Cardiac fibroblast (primary cell): ENCODE measurements around the gene BCO1.

Experiments used
- DNase-seq, 2 donors: peaks; one replicate each; pipeline versions ENCODE4 v3.0.0 to v3.0.0-alpha.2; 2010; ENCODE audit warnings: low read depth in 2 of 2
- H3K4me3 ChIP-seq, 2 donors: replicated peaks in 1 of 2; 1 replicate in 1 of 2; 2 replicates in 1 of 2; pipeline ENCODE4 v1.5.1; 2011; ENCODE audit warnings: low read depth in 2 of 2, low read length in 2 of 2, mild to moderate bottlenecking in 2 of 2, moderate library complexity in 1 of 2
- TF ChIP-seq, protein P1 (sequence below): IDR thresholded peaks from one replicate; pipeline ENCODE4 v1.5.1; 2011; ENCODE audit warnings: low read depth, mild to moderate bottlenecking, low read length, inconsistent platforms

Gene BCO1

DNA sequence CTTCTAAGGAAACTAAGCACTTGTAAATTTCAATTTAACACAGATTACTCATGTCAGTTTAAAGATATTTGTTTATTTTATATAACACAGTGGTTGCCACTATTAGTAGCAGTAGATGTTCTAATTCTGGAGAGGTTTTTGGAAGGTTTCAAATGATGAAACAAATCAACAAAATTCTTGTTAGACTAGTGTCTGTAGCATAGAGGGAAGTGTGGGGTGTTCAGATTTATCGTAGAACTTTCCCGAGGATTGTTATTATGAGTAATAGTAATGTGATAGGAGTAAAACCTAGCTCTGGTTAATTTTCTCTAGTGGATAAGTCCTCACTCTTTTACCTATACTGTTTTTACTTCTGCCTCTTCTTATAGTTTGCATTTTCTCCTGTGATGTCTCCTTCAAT, 82.5 kb downstream of the BCO1 start:
- no peak overlapping the region for H3K4me3 ChIP-seq
- TF ChIP-seq, protein P1, sequence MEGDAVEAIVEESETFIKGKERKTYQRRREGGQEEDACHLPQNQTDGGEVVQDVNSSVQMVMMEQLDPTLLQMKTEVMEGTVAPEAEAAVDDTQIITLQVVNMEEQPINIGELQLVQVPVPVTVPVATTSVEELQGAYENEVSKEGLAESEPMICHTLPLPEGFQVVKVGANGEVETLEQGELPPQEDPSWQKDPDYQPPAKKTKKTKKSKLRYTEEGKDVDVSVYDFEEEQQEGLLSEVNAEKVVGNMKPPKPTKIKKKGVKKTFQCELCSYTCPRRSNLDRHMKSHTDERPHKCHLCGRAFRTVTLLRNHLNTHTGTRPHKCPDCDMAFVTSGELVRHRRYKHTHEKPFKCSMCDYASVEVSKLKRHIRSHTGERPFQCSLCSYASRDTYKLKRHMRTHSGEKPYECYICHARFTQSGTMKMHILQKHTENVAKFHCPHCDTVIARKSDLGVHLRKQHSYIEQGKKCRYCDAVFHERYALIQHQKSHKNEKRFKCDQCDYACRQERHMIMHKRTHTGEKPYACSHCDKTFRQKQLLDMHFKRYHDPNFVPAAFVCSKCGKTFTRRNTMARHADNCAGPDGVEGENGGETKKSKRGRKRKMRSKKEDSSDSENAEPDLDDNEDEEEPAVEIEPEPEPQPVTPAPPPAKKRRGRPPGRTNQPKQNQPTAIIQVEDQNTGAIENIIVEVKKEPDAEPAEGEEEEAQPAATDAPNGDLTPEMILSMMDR = no peak
- no peak for DNase-seq

DNA sequence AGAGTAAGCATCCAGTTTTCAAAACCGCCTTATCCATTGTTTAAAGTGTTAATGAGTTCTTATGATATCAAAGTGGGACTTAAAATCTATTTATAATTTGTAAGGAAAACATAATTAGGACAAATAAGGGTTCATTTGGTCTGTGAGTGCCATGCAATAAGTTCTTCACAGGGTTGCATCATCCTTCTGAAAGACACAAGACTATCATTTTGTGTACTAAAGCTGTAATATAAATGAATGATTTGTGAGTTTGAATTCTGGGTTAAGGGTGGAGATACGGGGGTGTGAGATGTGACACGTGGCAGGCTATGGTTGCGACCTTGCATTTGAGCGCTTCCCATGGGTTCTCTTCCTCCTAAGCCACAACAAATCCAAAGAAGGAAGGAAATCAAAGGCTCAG, 83.0 kb downstream of the BCO1 start:
- DNase-seq = no peak
- TF ChIP-seq, protein P1 = no peak
- no peak overlapping the region for H3K4me3 ChIP-seq

DNA sequence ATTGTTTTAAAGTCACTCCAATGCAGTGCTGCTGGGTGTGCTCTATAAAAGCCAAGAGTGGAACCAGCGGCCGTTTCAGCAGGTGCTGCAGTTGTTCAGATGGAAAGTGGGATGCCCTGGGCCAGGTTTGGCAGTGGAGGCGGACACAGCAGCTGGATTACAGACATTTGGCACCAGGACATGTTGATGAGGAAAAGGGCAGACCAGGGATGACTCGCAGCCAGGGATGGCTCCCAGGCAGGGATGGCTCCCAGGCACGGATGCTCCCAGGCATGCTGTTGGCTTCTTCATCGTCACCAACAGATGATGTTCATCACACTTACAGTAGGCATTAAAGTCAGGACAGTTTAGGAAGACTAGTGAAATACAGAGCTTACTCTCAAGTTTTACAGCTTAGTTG, 86.3 kb downstream of the BCO1 start:
- DNase-seq = no peak
- TF ChIP-seq, protein P1 = no peak
- no peak overlapping the region for H3K4me3 ChIP-seq

DNA sequence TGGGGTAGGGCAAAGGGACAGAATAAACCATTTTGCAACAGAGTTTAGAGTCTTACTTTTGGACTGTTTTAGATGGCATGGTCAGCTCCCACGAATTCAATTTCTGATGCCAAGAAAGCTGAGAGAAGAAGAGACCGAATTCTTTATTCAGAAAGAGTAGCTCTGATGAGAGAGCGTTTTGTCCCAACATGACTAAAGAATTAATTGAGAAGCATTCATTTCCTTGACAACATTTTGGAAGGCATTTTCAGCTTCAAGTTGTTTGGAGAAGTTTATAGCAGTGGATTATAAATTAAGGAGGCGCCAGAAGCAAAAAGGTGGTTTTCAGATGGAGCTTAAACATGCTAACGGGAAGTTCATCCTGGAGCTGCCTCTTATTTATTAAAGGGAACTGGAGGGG, 88.5 kb downstream of the BCO1 start:
- TF ChIP-seq, protein P1 = no peak
- H3K4me3 ChIP-seq = no peak overlapping the region
- DNase-seq = no peak

DNA sequence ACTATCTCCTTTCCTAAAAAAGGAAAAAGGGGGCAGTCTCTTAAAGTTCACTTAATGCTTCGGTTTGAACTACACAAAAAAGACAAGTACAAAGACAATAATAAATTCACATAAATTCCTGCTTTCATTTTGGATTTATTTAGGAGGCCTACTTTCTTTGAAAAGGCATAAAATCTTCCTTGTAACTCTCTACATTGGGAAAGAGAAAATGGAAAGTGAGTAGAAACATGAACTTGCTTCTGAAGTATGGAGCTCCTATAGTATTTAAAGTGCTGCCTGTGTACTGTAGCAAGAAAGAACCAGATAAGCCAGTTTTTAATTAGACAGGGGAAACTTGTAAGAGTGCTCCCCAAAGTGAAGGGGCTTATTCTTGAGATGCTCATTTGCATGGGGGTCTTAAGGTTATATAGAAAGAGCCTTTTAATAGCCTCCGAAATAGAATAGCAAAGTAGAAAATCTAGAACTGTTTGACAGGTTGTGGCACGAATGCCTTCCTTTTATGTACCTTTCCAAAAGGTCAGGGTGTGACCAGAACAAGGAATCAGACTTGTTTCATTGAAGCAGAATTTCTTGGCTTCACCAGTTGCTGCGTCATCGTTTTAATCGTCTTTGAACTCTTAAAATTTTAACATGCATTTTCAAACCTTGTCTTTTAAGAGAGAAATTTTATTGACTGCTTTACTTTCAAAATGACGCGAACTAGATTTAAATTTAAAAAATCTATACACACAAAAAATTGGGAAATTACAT, 89.1 kb downstream of the BCO1 start:
- H3K4me3 ChIP-seq = no peak overlapping the region
- no peak for DNase-seq
- TF ChIP-seq, protein P1 = no peak

DNA sequence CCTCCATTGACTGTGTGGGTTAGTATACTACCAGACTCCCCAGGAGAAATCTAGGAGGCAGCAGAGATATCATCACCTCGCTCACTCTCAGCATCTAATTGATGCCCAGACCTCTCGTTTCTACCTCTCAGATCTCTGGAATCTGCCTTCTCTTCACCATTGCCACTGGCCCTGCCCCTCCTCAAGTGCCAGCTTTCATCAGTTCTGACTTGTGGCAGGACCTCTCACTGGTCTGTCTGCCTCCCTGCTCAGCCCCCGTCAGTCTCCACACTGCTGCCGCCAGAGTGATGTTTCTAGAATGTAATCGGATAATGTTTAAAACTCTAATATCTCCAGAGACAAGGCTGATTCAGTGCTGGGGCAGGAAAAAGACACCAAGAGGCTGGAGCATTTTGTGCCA, 91.5 kb downstream of the BCO1 start:
- TF ChIP-seq, protein P1 = no peak
- no peak for DNase-seq
- no peak overlapping the region for H3K4me3 ChIP-seq

DNA sequence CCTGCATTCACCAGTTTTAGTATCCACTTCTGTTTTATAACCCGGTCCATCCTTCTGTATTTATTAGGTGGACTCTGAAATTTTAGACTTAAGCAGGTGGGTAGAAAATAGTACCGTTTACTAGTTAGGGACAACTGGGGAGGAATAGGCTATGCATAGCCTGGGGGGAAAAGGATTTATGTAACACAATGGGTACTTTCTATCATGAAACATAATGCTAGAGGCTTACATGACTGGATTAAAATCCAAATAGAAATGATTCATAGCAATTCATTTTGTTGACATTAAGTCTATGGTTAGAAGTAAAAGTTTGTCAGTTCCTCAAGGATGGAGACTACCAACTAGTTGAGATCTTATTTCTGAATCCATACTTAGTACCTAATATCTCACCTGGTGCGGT, 94.9 kb downstream of the BCO1 start:
- no peak for DNase-seq
- H3K4me3 ChIP-seq = no peak overlapping the region
- TF ChIP-seq, protein P1 = no peak
